Activated T-cell treated with anti-CD3 and anti-CD28 coated beads for 48 hours (primary cell): ENCODE results near the gene BCAN.
"Not testable (repeated sequence)": the region's sequence is repeated elsewhere in the genome, so short reads cannot be mapped to it uniquely, and the experiment has no call there.

Source experiments
- DNase-seq: peaks from one replicate; pipeline ENCODE4 v3.0.0-alpha.2; 2020; ENCODE audit warnings: low read depth

BCAN gene

DNA sequence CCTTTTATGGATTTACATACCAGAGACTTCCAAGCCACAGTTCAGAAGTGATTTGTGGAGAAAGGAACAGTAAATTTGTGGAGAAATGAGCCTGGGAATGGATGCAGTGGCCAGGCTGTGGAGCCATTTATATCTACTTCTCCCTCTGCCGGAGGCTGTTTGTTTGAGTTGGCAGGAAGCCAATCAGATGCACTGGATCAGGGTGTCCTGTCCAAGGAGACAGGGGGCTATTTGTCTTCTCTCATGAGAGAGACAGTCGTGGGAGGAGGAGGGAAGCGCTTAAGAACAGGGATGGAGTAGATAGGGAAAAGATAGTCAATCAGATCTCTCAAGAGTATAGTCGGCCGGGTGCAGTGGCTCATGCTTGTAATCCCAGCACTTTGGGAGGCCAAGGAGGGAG lies 25.5 kb upstream of the BCAN start:
- DNase-seq, result no peak

DNA sequence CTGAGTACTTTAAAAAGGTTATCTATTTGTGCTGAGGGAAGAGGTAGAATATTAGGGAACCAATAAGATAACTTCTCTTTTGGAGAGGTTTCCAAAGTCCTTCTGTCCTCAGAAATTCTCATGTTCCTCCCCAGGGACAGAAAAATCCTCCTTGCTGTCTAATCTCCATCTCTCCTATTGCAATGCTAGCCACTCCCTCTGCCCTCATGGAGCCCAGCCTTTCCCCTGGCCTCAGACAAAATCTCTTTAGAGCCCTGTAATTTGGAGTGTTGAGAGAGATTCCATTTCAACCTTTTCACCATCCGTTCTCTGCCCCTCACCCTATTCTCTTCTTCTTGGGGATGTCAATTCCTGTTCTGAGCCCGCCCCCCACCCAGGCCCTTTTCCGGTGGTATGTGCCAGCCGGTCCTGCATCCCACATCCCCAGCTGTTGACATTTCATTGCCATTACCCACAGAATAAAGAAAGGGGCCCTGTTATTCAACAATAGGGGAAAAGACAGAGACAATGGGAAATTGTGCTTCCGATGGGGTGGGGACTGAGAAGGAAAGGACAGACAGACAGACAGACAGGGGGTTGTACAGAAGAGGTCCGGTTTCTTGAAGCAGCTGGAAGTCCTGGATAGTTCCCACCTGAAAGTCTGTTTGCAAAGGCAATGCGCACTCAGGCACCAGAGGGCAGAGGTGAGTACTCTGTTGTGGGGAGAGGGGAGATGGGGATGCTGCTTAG lies 22.9 kb upstream of the BCAN start, which contains the start of gene HAPLN2:
Gene HAPLN2, plus strand, starts transcription at position 563 of the 729 bp plus-strand sequence. CDS start 4,076 bp downstream, outside the sequence.
- DNase-seq, result no peak

DNA sequence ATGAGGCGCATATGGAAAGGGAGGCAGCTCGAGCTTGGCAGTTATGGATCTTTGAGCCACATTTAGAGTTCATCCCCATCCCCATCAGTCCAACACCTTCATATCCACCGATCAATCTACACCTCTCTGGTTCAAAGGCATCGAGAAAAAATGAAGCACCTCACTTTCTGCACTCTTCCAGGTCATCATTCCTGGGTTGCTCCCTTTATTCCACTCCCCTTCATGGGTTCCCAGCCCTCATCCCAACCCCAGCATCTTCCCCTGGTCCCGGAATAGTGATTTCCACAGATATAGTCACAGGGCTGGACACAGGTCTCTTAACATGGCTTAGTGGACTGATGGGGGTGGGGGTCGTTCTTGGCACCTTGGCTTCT lies 22.3 kb upstream of the BCAN start:
- DNase-seq, result no peak

DNA sequence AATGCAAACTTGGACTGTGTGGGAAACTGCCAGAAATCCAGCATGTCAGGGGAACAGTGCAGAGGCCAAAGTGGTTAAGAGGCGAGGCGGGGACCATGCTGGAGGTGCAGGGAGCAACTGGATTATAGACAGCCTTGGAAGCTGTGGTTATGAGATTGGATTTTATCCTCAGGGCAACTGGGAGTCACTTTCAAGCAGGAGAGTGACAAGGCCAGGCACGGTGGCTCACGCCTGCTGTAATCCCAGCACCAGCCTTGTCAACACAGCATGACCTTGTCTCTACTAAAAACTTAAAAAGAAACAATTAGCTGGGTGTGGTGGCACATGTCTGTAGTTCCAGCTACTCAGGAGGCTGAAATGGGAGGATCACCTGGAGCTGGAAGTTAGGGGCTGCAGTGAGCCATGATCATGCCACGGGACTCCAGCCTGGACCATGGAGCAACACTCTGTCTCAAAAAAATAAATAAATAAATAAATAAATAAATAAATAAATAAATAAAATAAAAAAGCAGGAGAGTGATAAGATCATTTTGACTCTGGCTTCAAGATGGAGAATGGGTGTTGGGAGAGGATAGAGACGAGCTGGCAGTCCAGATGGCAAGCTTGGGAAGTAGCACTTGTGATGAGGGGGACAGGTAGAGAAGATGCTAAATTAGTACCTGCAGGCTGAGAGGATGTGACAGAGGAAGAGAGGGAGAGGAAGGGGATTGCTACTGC lies 19.2 kb upstream of the BCAN start:
- DNase-seq, result no peak

DNA sequence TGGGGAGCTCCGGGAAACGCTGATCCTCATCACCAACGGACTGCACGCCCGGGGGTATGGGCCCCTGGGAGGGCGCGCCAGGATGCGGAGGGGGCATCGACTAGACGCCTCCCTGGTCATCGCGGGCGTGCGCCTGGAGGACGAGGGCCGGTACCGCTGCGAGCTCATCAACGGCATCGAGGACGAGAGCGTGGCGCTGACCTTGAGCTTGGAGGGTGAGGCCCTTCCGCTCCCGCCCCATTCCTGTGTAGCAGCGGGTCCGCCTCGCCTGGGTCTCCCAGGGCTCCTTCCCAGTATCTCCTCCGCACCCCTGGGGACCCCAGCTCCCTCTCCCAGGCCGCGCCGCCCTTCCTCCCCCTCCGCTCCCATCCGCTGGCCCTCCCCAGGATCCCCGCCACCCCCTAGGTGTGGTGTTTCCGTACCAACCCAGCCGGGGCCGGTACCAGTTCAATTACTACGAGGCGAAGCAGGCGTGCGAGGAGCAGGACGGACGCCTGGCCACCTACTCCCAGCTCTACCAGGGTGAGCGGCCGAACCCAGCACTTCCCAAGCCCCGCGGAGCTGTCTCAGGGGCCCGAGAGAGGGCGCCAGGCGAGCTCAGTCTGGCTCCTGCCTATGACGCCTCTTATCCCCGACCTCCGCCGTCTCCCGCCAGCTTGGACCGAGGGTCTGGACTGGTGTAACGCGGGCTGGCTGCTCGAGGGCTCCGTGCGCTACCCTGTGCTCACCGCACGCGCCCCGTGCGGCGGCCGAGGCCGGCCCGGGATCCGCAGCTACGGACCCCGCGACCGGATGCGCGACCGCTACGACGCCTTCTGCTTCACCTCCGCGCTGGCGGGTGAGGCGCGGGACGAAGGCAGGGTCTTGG lies 17.7 kb upstream of the BCAN start:
- DNase-seq, result peak; percentile 40

DNA sequence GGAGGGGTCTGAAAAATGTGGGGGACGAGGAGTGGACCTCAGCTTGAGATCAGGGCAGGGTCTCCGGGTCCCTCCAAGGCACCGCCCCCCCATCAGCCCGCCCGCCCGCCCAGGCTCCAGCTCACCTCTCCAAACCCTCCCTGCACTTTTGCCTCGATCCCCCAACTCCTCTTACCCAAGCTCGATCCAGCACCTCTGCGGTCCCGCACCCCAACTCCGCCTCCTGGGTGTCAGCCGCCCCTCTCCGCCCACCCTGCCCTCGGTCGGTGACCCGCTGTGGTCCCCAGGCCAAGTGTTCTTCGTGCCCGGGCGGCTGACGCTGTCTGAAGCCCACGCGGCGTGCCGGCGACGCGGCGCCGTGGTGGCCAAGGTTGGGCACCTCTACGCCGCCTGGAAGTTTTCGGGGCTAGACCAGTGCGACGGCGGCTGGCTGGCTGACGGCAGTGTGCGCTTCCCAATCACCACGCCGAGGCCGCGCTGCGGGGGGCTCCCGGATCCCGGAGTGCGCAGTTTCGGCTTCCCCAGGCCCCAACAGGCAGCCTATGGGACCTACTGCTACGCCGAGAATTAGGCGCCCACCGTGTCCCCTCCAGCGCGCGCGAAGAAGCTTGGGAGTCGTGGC lies 17.0 kb upstream of the BCAN start:
- DNase-seq, result no peak

DNA sequence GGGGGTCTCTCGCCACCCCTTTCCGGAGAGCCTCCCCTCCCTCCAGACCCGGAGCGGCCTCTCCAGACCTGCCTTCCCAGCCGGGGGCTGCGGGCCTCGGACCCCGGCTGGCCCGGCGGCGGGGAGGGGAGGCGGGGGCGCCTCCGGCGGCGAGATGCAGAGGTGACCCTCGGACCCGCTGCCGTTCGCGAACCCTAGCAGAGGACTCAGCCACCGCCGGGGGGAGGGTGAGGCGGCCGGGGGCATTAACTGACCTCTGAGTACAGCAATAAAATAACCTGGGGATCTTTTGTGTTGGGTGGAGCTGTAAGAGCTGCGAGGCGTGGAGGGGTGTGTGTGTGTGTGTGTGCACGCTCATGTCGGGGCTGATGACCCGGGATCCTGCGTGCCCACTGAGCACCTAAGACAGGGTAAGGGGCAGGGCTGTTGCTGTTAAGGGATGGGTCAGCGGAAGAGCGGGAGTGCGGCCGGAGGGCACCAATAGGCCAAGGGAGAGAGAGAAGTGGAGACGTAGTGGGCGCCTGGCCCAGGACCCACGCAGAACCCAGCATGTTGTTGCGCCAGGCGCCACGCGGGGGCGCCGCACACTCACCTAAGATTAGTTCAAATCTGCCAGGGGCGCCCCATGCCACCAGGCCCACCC lies 16.4 kb upstream of the BCAN start:
- peak; percentile 58 for DNase-seq

DNA sequence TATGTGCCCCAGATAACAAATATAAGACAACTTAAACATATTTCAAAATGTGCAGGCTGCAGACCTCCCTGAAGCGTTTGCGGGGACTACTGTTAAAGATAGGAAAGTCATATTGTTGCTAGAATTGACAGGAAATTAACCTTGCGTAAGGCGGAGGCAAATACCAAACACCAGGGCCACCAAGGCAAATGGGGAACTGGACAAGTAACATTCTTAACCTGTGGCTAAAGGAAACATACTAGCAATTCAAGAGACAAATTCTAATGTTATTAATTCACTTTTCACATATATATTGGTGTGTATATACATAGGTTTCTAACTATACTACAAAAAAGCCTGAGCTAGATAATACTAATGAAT lies 15.9 kb upstream of the BCAN start:
- DNase-seq, result no peak

DNA sequence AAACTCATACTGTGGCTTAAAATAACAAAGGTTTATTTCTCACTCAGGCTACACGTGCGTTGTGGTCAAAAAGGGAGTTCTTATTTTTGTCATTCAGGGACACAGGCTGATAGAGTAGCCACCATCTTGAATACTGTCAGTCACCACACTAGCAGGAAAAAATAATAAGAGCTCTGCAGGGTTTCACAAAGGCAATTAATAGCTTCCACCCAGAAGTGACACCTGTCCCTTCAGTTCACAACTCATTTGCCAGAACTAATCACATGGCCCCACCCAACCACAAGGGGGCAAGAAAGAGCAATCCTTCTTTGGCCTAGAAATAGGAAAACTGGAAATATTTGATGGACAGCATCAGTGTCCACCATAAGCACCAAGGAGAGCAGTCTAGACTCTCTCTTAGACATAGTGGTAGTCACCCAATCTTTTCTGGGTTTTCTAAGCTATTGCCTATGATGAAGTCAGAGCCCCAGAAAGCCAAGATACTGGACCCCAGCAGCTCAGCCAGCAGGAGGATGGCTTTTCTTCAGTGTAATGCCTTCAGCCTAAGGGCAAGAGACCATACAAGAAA lies 14.5 kb upstream of the BCAN start:
- DNase-seq, result no peak

DNA sequence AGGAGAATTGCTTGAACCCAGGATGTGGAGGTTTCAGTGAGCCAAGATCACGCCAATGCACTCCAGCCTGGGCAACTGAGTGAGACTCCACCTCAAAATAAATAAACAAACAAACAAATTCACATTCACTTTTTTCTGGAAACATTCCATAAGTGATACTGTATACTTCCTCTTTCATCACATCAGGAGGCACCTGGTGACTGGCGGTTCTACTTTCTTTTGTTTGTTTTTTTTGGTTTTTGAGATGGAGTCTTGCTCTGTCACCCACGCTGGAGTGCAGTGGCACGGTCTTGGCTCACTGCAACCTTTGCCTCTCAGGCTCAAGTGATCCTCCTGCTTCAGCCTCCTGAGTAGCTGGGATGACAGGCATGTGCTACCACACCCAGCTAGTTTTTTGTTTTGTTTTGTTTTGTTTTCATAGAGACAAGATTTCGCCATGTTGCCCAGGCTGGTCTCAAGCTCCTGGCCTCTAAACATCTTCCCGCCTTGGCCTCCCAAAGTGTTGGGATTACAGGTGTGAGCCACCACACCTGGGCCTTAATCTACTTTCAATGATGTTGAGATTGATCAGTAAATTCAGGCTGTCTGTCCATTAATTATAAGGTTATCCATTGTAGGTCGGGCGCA lies 12.0 kb upstream of the BCAN start:
- DNase-seq, result no peak

DNA sequence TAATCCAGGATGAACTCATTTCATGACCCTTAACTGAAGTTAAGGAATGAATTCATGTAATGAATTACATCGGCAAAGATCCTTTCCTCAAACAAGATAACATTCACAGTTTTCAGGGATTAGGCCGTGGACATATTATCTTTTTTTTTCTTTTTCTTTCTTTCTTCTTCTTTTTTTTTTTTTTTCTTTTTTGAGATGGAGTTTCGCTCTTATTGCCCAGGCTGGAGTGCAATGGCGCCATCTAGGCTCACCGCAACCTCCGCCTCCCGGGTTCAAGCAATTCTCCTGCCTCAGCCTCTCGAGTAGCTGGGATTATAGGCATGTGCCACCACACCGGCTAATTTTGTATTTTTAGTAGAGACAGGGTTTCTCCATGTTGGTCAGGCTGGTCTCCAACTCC lies 10.8 kb upstream of the BCAN start:
- not testable (repeated sequence) for DNase-seq

DNA sequence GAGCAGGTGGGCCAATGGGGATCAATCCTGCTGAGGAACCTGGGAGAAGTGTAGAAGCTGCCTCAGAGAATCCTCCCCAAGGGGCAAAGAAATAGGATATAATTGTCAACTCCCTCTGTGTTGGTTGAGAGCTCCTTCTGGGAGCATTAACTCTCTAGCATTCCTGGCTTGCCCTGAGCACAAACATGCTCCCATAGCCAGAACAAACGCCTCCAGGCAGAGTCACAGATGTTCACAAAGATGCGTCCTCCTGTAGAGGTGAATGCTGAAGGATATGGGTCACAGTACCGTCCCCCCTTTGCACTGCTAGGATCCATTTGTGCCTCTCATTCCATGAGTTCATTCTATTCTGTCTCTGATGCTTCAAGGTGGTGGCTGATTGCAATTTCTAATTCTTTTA lies 9.6 kb upstream of the BCAN start:
- DNase-seq, result no peak

DNA sequence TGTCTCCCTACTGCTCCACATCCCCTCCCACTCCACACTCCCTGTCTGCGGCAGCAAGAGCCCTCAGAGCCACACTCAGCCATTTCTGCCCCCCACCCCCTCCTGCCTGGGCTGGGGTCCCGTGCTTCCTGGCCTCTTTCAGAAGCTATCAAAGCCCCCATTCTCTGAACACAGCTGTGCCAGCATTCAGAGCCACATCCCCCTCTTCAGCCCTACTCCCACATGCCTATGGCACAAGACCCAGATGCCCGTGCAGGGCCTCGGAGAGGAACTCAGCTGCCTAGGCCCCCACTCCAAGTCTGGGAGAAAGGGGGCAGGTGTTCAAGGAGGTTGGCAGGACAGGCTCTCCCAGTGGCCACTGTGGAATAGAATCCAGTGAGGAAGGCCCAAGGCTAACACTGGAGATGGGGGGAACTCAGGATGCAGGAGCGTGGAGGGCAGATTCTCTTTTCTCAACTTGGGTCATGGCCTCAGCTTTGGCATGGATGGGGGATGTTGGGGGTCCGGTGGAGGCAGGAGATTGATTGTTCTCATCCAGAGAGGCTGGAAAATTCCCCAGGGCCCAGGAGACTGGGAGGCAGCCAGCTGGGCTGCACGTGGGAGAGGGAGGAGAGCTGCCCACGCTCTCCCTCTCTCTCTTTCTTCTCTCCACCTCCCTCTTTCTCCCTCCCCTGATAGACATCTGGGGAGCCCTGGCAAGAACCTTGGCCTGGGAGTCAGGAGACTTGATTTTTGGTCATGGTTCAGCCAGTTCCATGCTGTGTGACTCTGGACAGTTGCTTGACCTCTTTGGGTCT lies 3.5 kb upstream of the BCAN start:
- DNase-seq, result no peak

DNA sequence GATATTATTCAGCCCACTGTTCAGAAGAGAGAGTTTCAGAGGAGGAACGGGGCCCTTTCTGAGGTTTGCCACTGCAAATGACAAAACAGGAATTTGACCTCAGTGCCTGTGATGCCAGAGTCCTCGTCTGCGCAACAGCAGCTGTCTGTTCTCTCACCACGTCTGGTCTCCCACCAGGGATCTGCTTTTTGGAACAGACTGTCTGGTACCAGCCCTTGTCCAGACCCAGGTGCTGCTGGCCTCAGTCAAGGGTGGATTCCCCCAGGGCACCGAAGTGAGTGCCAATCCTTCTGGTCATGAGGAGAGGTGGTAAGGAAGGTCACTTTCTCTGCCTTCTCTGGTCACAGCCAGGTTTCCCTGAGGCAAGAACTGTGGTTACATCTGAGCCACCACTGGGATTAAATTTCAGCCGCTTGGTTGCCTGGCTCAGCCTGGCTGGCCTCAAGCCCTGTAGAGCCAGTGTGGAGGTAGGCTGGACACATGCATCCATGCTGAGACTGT lies 2.3 kb upstream of the BCAN start:
- no peak for DNase-seq

DNA sequence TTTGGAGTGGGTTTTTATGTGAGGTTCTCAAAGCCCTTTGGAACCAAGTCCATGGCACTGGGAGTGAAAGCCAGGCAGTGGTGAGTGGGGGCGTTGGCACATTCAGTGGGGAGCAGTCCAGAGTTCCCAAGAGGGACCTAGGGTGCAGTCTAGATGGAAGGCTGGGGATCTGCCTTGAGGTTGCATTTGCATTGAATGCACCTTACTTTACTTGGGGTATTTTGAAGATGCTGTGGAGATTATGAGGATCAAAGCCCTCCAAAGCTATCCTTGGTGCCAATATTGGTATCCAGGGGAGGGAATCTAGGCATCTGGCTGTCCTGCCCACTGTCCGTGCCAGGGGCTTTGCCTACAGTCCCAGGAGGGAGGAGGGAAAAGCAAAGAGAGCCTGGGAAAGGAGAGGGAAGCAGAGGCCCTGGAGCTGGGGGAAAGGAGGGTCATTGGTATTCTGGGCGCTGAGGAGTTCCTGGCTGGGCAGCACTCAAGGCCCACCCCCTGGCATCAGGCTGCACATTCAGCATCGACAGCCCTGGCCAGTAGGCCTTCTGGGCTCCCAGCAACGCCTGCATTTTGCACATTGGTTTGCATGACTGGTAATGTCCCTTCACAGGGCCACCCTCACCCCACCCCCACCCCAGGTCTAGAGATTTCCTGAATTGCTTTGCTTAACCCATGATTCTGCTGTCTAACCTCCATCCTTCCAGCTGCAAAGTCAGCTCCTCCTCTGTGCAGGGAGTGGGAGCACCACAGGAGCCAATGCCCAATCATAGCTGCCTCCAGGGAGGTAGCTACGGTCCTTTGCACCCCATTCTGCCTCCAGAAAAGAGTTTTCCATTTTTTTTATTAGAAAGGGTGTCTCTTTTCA lies 843 bp upstream of the BCAN start:
- no peak for DNase-seq

DNA sequence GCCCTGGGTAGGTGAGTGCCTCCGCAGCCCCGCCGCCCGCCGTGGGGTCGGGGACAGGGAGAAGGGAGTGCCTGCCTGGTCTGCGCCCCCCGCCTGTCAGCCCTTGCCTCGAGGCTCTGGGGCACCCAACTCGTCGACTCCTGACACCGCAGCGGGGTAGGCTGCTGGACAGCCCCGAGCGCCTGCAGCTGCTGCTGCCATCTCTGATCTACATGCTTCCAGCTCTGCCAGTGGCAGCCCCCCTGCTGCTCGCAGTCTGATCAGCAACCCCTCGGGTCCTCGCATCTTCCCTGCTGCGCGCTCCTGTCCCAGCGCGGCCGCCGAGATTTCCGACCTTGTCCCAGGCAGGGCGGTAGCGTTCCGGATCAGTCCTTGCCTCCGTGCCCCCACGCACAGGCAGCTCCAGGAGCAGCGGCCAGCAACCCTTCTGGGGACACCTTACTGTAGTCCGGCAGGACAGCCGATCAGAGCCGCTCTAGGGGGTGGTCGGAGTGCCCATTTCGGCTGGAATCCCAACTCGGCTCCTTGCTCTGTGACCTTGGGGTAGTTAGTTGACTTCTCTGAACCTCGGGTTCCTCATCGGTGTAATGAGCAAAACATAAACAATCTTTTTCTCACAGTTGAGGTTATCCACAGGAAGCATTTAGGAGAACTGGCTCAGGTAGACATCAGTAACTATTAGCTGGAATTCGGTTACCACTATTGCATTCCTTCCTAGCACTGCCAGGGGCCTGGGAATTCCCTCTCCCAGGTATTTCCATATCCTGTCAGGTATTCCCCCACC lies 540 bp downstream of the BCAN start:
- no peak for DNase-seq

DNA sequence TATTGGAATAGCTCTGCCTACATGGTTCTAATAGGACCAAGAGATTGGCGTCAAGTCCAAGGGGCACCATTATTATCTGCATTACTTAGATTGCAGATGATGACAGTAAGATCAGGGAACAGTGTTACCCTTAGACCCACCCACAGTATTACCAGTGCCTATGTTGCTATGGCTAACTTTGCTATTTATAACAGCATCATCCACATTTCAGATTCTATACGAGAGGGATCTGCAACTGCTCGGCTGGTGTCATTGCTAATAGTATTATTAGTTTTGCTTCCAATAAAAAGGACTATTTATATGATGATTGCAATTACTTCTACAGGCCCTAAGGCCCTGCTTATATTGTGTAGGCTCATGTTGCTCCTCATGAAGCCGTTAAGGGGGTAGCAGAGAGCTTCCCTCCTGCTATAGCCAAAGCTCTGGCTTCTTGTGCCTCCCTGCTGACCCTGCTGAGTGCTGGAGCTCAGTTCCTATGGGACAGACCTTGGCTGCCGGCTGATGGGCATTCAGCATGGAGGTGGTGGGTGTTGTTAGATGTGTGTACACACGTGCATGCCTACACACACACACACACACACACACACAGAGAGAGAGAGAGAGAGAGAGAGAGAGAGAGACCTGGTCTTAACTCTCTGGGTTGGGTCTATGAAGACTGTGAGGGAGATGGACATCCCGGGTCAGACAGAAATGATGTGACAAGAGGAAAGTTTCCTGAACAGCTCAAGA lies 1.3 kb downstream of the BCAN start:
- DNase-seq, result no peak

DNA sequence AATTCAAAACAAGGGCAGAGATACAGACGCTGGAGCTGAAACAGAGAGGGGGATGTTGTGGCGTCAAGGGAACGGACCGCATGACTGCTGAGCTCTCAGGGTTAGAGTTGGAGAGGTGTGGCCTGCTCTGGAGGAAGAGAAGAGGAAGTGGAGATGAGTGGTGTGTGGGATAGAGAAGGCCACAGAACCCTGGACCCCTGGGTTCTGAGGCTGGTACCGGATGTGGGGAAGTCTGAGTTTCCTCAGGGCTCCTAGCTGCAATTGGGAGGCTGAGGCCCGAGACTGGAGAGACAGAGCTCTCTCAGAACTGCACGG lies 1.8 kb downstream of the BCAN start:
- no peak for DNase-seq
